H1 (cell line): ENCODE results near the gene MMS19. TPM values are rescaled to one million over a fixed set of nuclear protein-coding genes. Genes with fewer than 3 reads are reported as not detected.

Experiments used
- CTCF ChIA-PET: fragments of 300-600 bp; sonication (Branson Sonifier 250); formaldehyde crosslinking; loops from one replicate; lab custom pipeline; 2021; ENCODE audit not compliant: partially characterized antibody; lab: Charles Lee
- POLR2A ChIA-PET: fragments of 300-600 bp; sonication (Branson Sonifier 250); formaldehyde crosslinking; loops from one replicate; lab custom pipeline; 2021; ENCODE audit warnings: inconsistent platforms; ENCODE audit not compliant: partially characterized antibody; lab: Charles Lee
- DNase-seq, 2 experiments: peaks; one replicate each; pipeline versions ENCODE4 v3.0.0 to v3.0.0-alpha.2; 2010 to 2022; ENCODE audit warnings: low spot score in 2 of 2, low read depth in 1 of 2, mixed read lengths in 1 of 2
- FAIRE-seq: peaks from 2 replicates; lab custom pipeline; 2011; peaks lifted over from hg19 to GRCh38; lab: Jason Lieb, UNC
- H2AFZ ChIP-seq: 2 replicates; pipeline ENCODE4 v1.8.1; 2012; ENCODE audit warnings: low read length, inconsistent platforms
- H2AK5ac ChIP-seq: 2 replicates; pipeline ENCODE4 v1.6.1; 2013; ENCODE audit warnings: low read depth, low read length
- H2BK120ac ChIP-seq: replicated peaks from 2 replicates; pipeline ENCODE3; 2013; ENCODE audit warnings: low read depth, low read length, inconsistent platforms
- H2BK12ac ChIP-seq: 2 replicates; pipeline ENCODE4 v1.6.1; 2013; ENCODE audit warnings: low read depth, low read length
- H2BK15ac ChIP-seq: 2 replicates; pipeline ENCODE4 v1.6.1; 2013; ENCODE audit warnings: low read length
- H2BK20ac ChIP-seq: 2 replicates; pipeline ENCODE4 v1.6.1; 2013; ENCODE audit warnings: low read length
- H2BK5ac ChIP-seq: 2 replicates; pipeline ENCODE4 v1.6.1; 2013; ENCODE audit warnings: low read depth, low read length
- H3K14ac ChIP-seq: 2 replicates; pipeline ENCODE4 v1.6.1; 2013; ENCODE audit warnings: inconsistent platforms; ENCODE audit not compliant: insufficient read length
- H3K18ac ChIP-seq: 2 replicates; pipeline ENCODE4 v1.6.1; 2013; ENCODE audit warnings: low read length; ENCODE audit errors: extremely low read depth
- H3K23ac ChIP-seq: 2 replicates; pipeline ENCODE4 v1.6.1; 2013; ENCODE audit warnings: inconsistent platforms; ENCODE audit not compliant: insufficient read length
- H3K23me2 ChIP-seq: 2 replicates; pipeline ENCODE4 v1.6.1; 2013; ENCODE audit warnings: low read depth, low read length
- H3K27ac ChIP-seq: 2 replicates; pipeline ENCODE4 v1.6.1; 2011; ENCODE audit warnings: low read depth, low read length, inconsistent platforms
- H3K27me3 ChIP-seq, 4 experiments: replicated peaks in 1 of 4; 1 replicate in 1 of 4; 2 replicates in 3 of 4; pipeline versions ENCODE4 v1.6.1 to v1.8.1; 2011 to 2013; ENCODE audit warnings: low read length in 3 of 4, mild to moderate bottlenecking in 3 of 4, inconsistent platforms in 2 of 4, mixed read lengths in 2 of 4, moderate library complexity in 1 of 4; ENCODE audit not compliant: control insufficient read depth in 3 of 4, insufficient read depth in 3 of 4; ENCODE audit errors: extremely low read depth in 1 of 4
- H3K36me3 ChIP-seq, 4 experiments: 2 replicates each; pipeline versions ENCODE4 v1.6.1 to v1.8.1; 2011 to 2013; ENCODE audit warnings: mild to moderate bottlenecking in 4 of 4, low read length in 3 of 4, moderate library complexity in 2 of 4, control low read depth in 1 of 4, inconsistent platforms in 1 of 4; ENCODE audit not compliant: insufficient read depth in 4 of 4, control insufficient read depth in 2 of 4
- H3K4ac ChIP-seq: replicated peaks from 2 replicates; pipeline ENCODE3; 2013; ENCODE audit warnings: low read length, low read depth, mixed read lengths, inconsistent platforms; ENCODE audit not compliant: insufficient read length
- H3K4me1 ChIP-seq, 4 experiments: replicated peaks in 1 of 4; 1 replicate in 1 of 4; 2 replicates in 3 of 4; pipeline versions ENCODE4 v1.6.1 to v1.8.1; 2011 to 2013; ENCODE audit warnings: low read length in 3 of 4, inconsistent platforms in 2 of 4, mixed read lengths in 1 of 4; ENCODE audit not compliant: insufficient read depth in 4 of 4, control insufficient read depth in 3 of 4
- H3K4me2 ChIP-seq, 2 experiments: 2 replicates each; pipeline versions ENCODE4 v1.6.1 to v1.8.1; 2011 to 2013; ENCODE audit warnings: low read depth in 2 of 2, low read length in 2 of 2, control low read depth in 1 of 2, inconsistent platforms in 1 of 2, mild to moderate bottlenecking in 1 of 2; ENCODE audit not compliant: insufficient read depth in 1 of 2
- H3K4me3 ChIP-seq, 4 experiments: fragments of 200-600, 300-600 bp in 1 of 4; sonication (generic), shearing (Covaris generic), sonication (Bioruptor Twin) in 1 of 4; 2 replicates each; pipeline versions ENCODE4 v1.5.1 to v1.8.1; 2011 to 2016; ENCODE audit warnings: low read length in 4 of 4, low read depth in 3 of 4, control low read depth in 2 of 4, inconsistent platforms in 2 of 4, mild to moderate bottlenecking in 2 of 4, mixed read lengths in 1 of 4, moderate library complexity in 1 of 4; ENCODE audit not compliant: insufficient read depth in 2 of 4; ENCODE audit errors: extremely low read depth in 1 of 4
- H3K56ac ChIP-seq: replicated peaks from 2 replicates; pipeline ENCODE3; 2013; ENCODE audit warnings: low read depth, mild to moderate bottlenecking, mixed read lengths, low read length, inconsistent platforms; ENCODE audit not compliant: insufficient read length
- H3K79me1 ChIP-seq: 2 replicates; pipeline ENCODE4 v1.6.1; 2013; ENCODE audit warnings: low read depth, low read length, control low read depth
- H3K79me2 ChIP-seq, 2 experiments: 2 replicates each; pipeline versions ENCODE4 v1.6.1 to v1.8.1; 2012 to 2013; ENCODE audit warnings: low read length in 2 of 2, mild to moderate bottlenecking in 2 of 2, inconsistent platforms in 1 of 2; ENCODE audit not compliant: insufficient read depth in 2 of 2, control insufficient read depth in 1 of 2
- H3K9ac ChIP-seq, 4 experiments: replicated peaks in 1 of 4; 1 replicate in 1 of 4; 2 replicates in 3 of 4; pipeline versions ENCODE4 v1.6.1 to v1.8.1; 2011 to 2013; ENCODE audit warnings: low read depth in 3 of 4, low read length in 3 of 4, control low read depth in 2 of 4, mild to moderate bottlenecking in 2 of 4, moderate library complexity in 2 of 4, inconsistent platforms in 1 of 4; ENCODE audit errors: extremely low read depth in 1 of 4
- H3K9me3 ChIP-seq, 2 experiments: 2 replicates each; pipeline versions ENCODE4 v1.6.1 to v1.8.1; 2012 to 2013; ENCODE audit warnings: mild to moderate bottlenecking in 2 of 2, moderate library complexity in 2 of 2, control low read depth in 1 of 2, inconsistent platforms in 1 of 2, low read depth in 1 of 2, low read length in 1 of 2, mixed read lengths in 1 of 2; ENCODE audit not compliant: insufficient read depth in 2 of 2
- H4K20me1 ChIP-seq, 2 experiments: replicated peaks in 1 of 2; 2 replicates each; pipeline versions ENCODE3 to v1.8.1; 2011 to 2013; ENCODE audit warnings: inconsistent platforms in 2 of 2, low read length in 2 of 2, mild to moderate bottlenecking in 1 of 2; ENCODE audit not compliant: insufficient read depth in 2 of 2, control insufficient read depth in 1 of 2
- H4K5ac ChIP-seq: 2 replicates; pipeline ENCODE4 v1.6.1; 2013; ENCODE audit warnings: low read length, low read depth, mixed read lengths, inconsistent platforms; ENCODE audit not compliant: insufficient read length
- H4K8ac ChIP-seq: 2 replicates; pipeline ENCODE4 v1.8.0; 2013; ENCODE audit warnings: mild to moderate bottlenecking, moderate library complexity, low read length, inconsistent platforms; ENCODE audit not compliant: insufficient read depth; ENCODE audit errors: extremely low read depth
- H4K91ac ChIP-seq: replicated peaks from 2 replicates; pipeline ENCODE3; 2013; ENCODE audit warnings: low read length, mixed read lengths, inconsistent platforms; ENCODE audit not compliant: insufficient read length
- CBX5 ChIP-seq: fragments of 300-800, 300-1000 bp; sonication (generic); IDR thresholded peaks from 2 replicates; pipeline ENCODE4 v1.7.1; 2016; ENCODE audit warnings: antibody characterized with exemption, low read length, low read depth
- EGR1 ChIP-seq: IDR thresholded peaks from 2 replicates; pipeline ENCODE4 v1.6.1; 2011; ENCODE audit warnings: low read depth, low read length, borderline replicate concordance
- GTF2F1 ChIP-seq: IDR thresholded peaks from 2 replicates; pipeline ENCODE4 v1.6.1; 2012; ENCODE audit warnings: low read depth, low read length, improper control_type of control experiment, borderline replicate concordance
- JUND ChIP-seq: IDR thresholded peaks from 2 replicates; pipeline ENCODE4 v1.6.1; 2011; ENCODE audit warnings: mild to moderate bottlenecking, improper control_type of control experiment, low read length
- MAX ChIP-seq: IDR thresholded peaks from 2 replicates; pipeline ENCODE4 v1.6.1; 2012; ENCODE audit warnings: inconsistent platforms
- PHF8 ChIP-seq: fragments of 200-600 bp; sonication (generic); conservative IDR thresholded peaks from 2 replicates; pipeline ENCODE4 v1.7.1; 2012; ENCODE audit warnings: low read depth, mild to moderate bottlenecking, inconsistent platforms, low read length, moderate library complexity
- POU5F1 ChIP-seq: IDR thresholded peaks from 2 replicates; pipeline ENCODE4 v1.6.1; 2011; ENCODE audit warnings: low read depth, mild to moderate bottlenecking, low read length, moderate library complexity
- RAD21 ChIP-seq, 2 experiments: IDR thresholded peaks in 1 of 2; conservative IDR thresholded peaks in 1 of 2; 2 replicates each; pipeline ENCODE4 v1.6.1; 2011; ENCODE audit warnings: low read depth in 2 of 2, low read length in 2 of 2, improper control_type of control experiment in 1 of 2, inconsistent platforms in 1 of 2, mild to moderate bottlenecking in 1 of 2, moderate library complexity in 1 of 2
- SAP30 ChIP-seq: fragments of 300-600 bp; sonication (generic); IDR thresholded peaks from 2 replicates; pipeline ENCODE4 v1.7.1; 2012; ENCODE audit warnings: low read length, moderate library complexity, mild to moderate bottlenecking, inconsistent platforms; ENCODE audit not compliant: insufficient read depth, insufficient replicate concordance
- SIN3A ChIP-seq, 2 experiments: IDR thresholded peaks in 1 of 2; conservative IDR thresholded peaks in 1 of 2; 2 replicates each; pipeline ENCODE4 v1.6.1; 2011 to 2012; ENCODE audit warnings: low read length in 2 of 2, improper control_type of control experiment in 1 of 2, low read depth in 1 of 2, mild to moderate bottlenecking in 1 of 2
- SP4 ChIP-seq: IDR thresholded peaks from 2 replicates; pipeline ENCODE4 v1.6.1; 2012; ENCODE audit warnings: low read length, inconsistent platforms
- WGBS, 2 experiments: shearing (Covaris generic) in 1 of 2; methylation state at CpG; one replicate each; pipeline versions ENCODE4 v1.1.6 to v1.1.7; 2013 to 2015; ENCODE audit warnings: low lambda C conversion rate in 2 of 2, mixed read lengths in 2 of 2, inconsistent platforms in 1 of 2, low coverage in 1 of 2, missing lambda C conversion rate in 1 of 2; ENCODE audit not compliant: insufficient replicate concordance in 2 of 2, insufficient coverage in 1 of 2, insufficient read length in 1 of 2; ENCODE audit errors: extremely low coverage in 1 of 2, missing lambda C conversion rate in 1 of 2; 5-methylcytosine and 5-hydroxymethylcytosine counted together
- polyA plus RNA-seq, 7 experiments: library from polyadenylated mRNA; depleted of rRNA in 3 of 7; stranded (reverse) in 5 of 7; unstranded in 2 of 7; fragments of >200 nt in 5 of 7; fragments of 200-250 nt in 2 of 7; gene quantifications; 1 replicate in 5 of 7; 2 replicates in 1 of 7; 4 replicates in 1 of 7; pipeline versions ENCODE4 v1.2.1 to v1.2.3, GENCODE V29; 2011 to 2013; ENCODE audit warnings: missing spikeins in 2 of 7, mixed read lengths in 2 of 7
- total RNA-seq: library from RNA; stranded (reverse); fragmentation: NEBNext Ultra II Directional; extraction: Animal tissue kit (Norgen Biotek cat#: 25700); gene quantifications from 2 replicates; pipeline ENCODE4 v1.2.1, GENCODE V29; 2021

MMS19 gene
- total and polyA plus RNA-seq, 2 of the 8 experiments (the other 6 are each of a cell fraction or from before 2014, with no cell fraction given), result 130 to 221 TPM

GRCh38 chr10:97464226-97464625 is 34.0 kb downstream of the MMS19 start:
- H3K79me2 ChIP-seq, result no peaks in the 10 kb centered on the region
- no peak for FAIRE-seq
- H3K23ac ChIP-seq, result no peak overlapping the region
- H2BK20ac ChIP-seq, result no peak overlapping the region
- H3K4me1 ChIP-seq, result no peaks in the 10 kb centered on the region
- no peak overlapping the region for H3K4me3 ChIP-seq
- peaks cover 3 to 8% of the 10 kb centered on the region in 2 experiments for H4K20me1 ChIP-seq
- ChIA-PET POLR2A (interaction anchor here (0.6 to 12.5 kb wide), 9 partner anchors 12 to 149 kb away, joined by 3 to 105 read pairs (median 4); no protein-coding TSS in a partner anchor), CTCF (interaction anchor here (0.6 to 5.5 kb wide), 30 partner anchors 11 to 621 kb away, joined by 3 to 65 read pairs (median 4); partner anchors contain the start of gene ANKRD2)
- H4K5ac ChIP-seq, result no peak overlapping the region
- no peak overlapping the region for H2BK15ac ChIP-seq
- H3K9me3 ChIP-seq, result no peaks in the 10 kb centered on the region
- H2BK120ac ChIP-seq, result no peak overlapping the region
- no peaks in the 10 kb centered on the region for H3K27me3 ChIP-seq
- DNase-seq, result no peak
- H3K4me2 ChIP-seq, result no peak overlapping the region
- 100% methylated on average over 1 of the region's 1 CpG; no CpG with 5 or more reads in 1 of the 2 experiments for WGBS, 2 experiments
- H3K23me2 ChIP-seq, result no peaks in the 10 kb centered on the region
- no peak overlapping the region for H3K9ac ChIP-seq
- H2BK5ac ChIP-seq, result no peak overlapping the region
- no peak overlapping the region for H2BK12ac ChIP-seq
- no peak overlapping the region for H3K18ac ChIP-seq
- no peak overlapping the region for H3K56ac ChIP-seq
- H4K8ac ChIP-seq, result no peak overlapping the region
- H3K4ac ChIP-seq, result no peak overlapping the region
- H3K36me3 ChIP-seq, result peaks cover 42 to 86% (median 74%) of the 10 kb centered on the region in 4 experiments
- no peak for TF ChIP-seq SIN3A (conservative IDR thresholded peaks at IDR 0.05 in 1 of 2, IDR thresholded peaks at IDR 0.05 in 1 of 2; ENCODE audit: low read depth in 1 of 2, low read length in 2 of 2)
- no peak for TF ChIP-seq RAD21 (IDR thresholded peaks at IDR 0.05 in 1 of 2, conservative IDR thresholded peaks at IDR 0.05 in 1 of 2; ENCODE audit: low read depth in 2 of 2, low read length in 2 of 2)
- no peak for TF ChIP-seq GTF2F1
- TF ChIP-seq EGR1, result no peak
- no peak for TF ChIP-seq POU5F1
- TF ChIP-seq PHF8, result no peak
- TF ChIP-seq SAP30, result no peak
- TF ChIP-seq CBX5, result no peak
- no peak for TF ChIP-seq JUND
- no peak for TF ChIP-seq SP4
- TF ChIP-seq MAX, result no peak
- H2AFZ ChIP-seq, result no peak overlapping the region
- H3K27ac ChIP-seq, result no peak overlapping the region
- H3K14ac ChIP-seq, result no peak overlapping the region
- no peak overlapping the region for H4K91ac ChIP-seq
- H3K79me1 ChIP-seq, result no peaks in the 10 kb centered on the region; the same call in 1 of the 2 replicates
- H2AK5ac ChIP-seq, result no peak overlapping the region
